H1 (cell line): Measurements from ENCODE around the gene TCERG1L. TPM values are rescaled to one million over a fixed set of nuclear protein-coding genes. Genes with fewer than 3 reads are reported as not detected.

Experiments used
- ASH2L ChIP-seq: fragments of 200-600, 300-600 bp; sonication (generic); IDR thresholded peaks from one replicate; pipeline ENCODE4 v1.7.1; 2017; ENCODE audit warnings: low read length
- BACH1 ChIP-seq: IDR thresholded peaks from 2 replicates; pipeline ENCODE4 v1.6.1; 2012; ENCODE audit warnings: low read length, improper control_type of control experiment
- BCL11A ChIP-seq, 2 experiments: IDR thresholded peaks; one replicate each; pipeline ENCODE4 v1.6.1; 2011; ENCODE audit warnings: low read depth in 2 of 2, low read length in 2 of 2, mild to moderate bottlenecking in 2 of 2
- BRCA1 ChIP-seq: IDR thresholded peaks from 2 replicates; pipeline ENCODE4 v1.6.1; 2012; ENCODE audit warnings: low read depth, low read length, improper control_type of control experiment
- CBX8 ChIP-seq: fragments of 300-800, 300-1000 bp; sonication (generic); IDR thresholded peaks from 2 replicates; pipeline ENCODE4 v1.7.1; 2016; ENCODE audit warnings: low read depth, low read length, borderline replicate concordance
- CEBPB ChIP-seq: IDR thresholded peaks from 2 replicates; pipeline ENCODE4 v1.6.1; 2012; ENCODE audit warnings: low read depth, low read length
- EZH2 ChIP-seq: fragments of 200-600 bp; sonication (generic); IDR thresholded peaks from 2 replicates; pipeline ENCODE4 v1.7.1; 2012; ENCODE audit warnings: low read depth, mild to moderate bottlenecking, moderate library complexity, low read length, inconsistent platforms; ENCODE audit not compliant: severe bottlenecking
- GTF2F1 ChIP-seq: IDR thresholded peaks from 2 replicates; pipeline ENCODE4 v1.6.1; 2012; ENCODE audit warnings: low read depth, low read length, improper control_type of control experiment, borderline replicate concordance
- JUN ChIP-seq: IDR thresholded peaks from 2 replicates; pipeline ENCODE4 v1.6.1; 2011; ENCODE audit warnings: low read depth, mild to moderate bottlenecking, improper control_type of control experiment, low read length
- KDM1A ChIP-seq: fragments of 200-600, 300-600 bp; sonication (generic); IDR thresholded peaks from 2 replicates; pipeline ENCODE4 v1.7.1; 2016; ENCODE audit warnings: mild to moderate bottlenecking, low read length, borderline replicate concordance
- NANOG ChIP-seq: IDR thresholded peaks from 2 replicates; pipeline ENCODE4 v1.6.1; 2011; ENCODE audit warnings: low read length, low read depth, mild to moderate bottlenecking, inconsistent platforms; ENCODE audit not compliant: insufficient read depth, poor library complexity, severe bottlenecking
- POLR2AphosphoS5 ChIP-seq: IDR thresholded peaks from 2 replicates; pipeline ENCODE4 v1.6.1; 2011; ENCODE audit warnings: low read depth, low read length
- POU5F1 ChIP-seq: IDR thresholded peaks from 2 replicates; pipeline ENCODE4 v1.6.1; 2011; ENCODE audit warnings: low read depth, mild to moderate bottlenecking, low read length, moderate library complexity
- SAP30 ChIP-seq: fragments of 300-600 bp; sonication (generic); IDR thresholded peaks from 2 replicates; pipeline ENCODE4 v1.7.1; 2012; ENCODE audit warnings: low read length, moderate library complexity, mild to moderate bottlenecking, inconsistent platforms; ENCODE audit not compliant: insufficient read depth, insufficient replicate concordance
- SIN3A ChIP-seq, 2 experiments: IDR thresholded peaks in 1 of 2; conservative IDR thresholded peaks in 1 of 2; 2 replicates each; pipeline ENCODE4 v1.6.1; 2011 to 2012; ENCODE audit warnings: low read length in 2 of 2, improper control_type of control experiment in 1 of 2, low read depth in 1 of 2, mild to moderate bottlenecking in 1 of 2
- SIRT6 ChIP-seq: IDR thresholded peaks from one replicate; pipeline ENCODE4 v1.7.1; 2012; ENCODE audit warnings: low read length, inconsistent platforms
- SUZ12 ChIP-seq: fragments of 200-600 bp; sonication (generic); IDR thresholded peaks from 2 replicates; pipeline ENCODE4 v1.6.1; 2012; ENCODE audit warnings: mild to moderate bottlenecking, inconsistent platforms, low read length, moderate library complexity, mixed read lengths
- TAF1 ChIP-seq: IDR thresholded peaks from 2 replicates; pipeline ENCODE4 v1.6.1; 2011; ENCODE audit warnings: mild to moderate bottlenecking, low read depth, low read length
- YY1 ChIP-seq: IDR thresholded peaks from 2 replicates; pipeline ENCODE4 v1.6.1; 2011; ENCODE audit warnings: low read depth, mild to moderate bottlenecking, low read length
- polyA plus RNA-seq, 7 experiments: library from polyadenylated mRNA; depleted of rRNA in 3 of 7; stranded (reverse) in 5 of 7; unstranded in 2 of 7; fragments of >200 nt in 5 of 7; fragments of 200-250 nt in 2 of 7; gene quantifications; 1 replicate in 5 of 7; 2 replicates in 1 of 7; 4 replicates in 1 of 7; pipeline versions ENCODE4 v1.2.1 to v1.2.3, GENCODE V29; 2011 to 2013; ENCODE audit warnings: missing spikeins in 2 of 7, mixed read lengths in 2 of 7
- total RNA-seq: library from RNA; stranded (reverse); fragmentation: NEBNext Ultra II Directional; extraction: Animal tissue kit (Norgen Biotek cat#: 25700); gene quantifications from 2 replicates; pipeline ENCODE4 v1.2.1, GENCODE V29; 2021
- TF ChIP-seq, protein P1 (sequence below): IDR thresholded peaks from 2 replicates; pipeline ENCODE4 v1.6.1; 2012; ENCODE audit warnings: inconsistent platforms
- TF ChIP-seq, protein P2 (sequence below), 3 experiments: IDR thresholded peaks; 1 replicate in 2 of 3; 2 replicates in 1 of 3; pipeline versions ENCODE4 v1.5.1 to v1.6.1; 2011; ENCODE audit warnings: low read length in 3 of 3, mild to moderate bottlenecking in 3 of 3, inconsistent platforms in 2 of 3, low read depth in 1 of 3, moderate library complexity in 1 of 3; ENCODE audit not compliant: insufficient read depth in 1 of 3; ENCODE audit errors: control extremely low read depth in 1 of 3

Gene TCERG1L
- total and polyA plus RNA-seq, 2 of the 8 experiments (the other 6 are each of a cell fraction or from before 2014, with no cell fraction given): 3.9 to 6.9 TPM

DNA sequence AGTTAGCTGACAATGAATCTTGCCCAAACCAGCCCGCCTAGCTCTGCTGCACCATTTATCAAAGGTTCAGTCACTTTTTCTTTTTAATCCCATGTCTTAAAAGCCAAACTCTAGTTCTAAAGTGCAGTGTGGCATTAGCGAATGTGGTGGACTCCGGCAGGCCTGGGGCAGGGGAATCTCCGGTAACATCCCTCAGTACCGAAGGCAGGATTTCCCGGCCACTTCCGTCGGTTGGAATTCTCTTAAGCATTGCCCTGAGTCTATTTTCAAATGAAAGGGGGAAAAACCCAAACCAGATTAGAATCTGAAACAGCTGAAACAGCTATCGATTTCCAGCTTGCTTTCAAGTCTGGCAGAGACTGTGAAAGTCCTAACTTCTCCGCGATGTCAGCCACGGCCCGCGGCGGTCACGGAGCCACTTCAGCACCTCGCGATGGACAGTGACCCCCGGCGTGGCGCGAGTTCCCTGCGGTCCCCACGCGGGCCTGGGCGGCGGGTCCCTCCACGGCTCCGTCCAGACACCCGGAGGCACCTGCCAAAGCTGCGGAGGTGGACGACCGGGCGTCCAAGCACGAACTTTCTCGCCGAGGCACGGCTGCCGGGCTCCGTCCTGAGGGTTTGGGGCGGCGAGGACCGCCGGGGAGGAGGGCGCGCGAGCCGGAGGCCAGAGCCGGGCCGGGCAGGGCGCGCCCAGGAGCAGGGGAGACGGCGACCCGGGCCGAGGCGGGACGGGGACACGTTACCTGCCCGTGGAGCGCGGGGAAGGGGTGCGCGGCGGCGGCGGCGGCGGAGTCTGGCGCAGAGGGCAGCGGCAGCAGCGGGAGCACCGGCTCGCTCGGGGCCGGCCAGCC is 745 bp downstream of the TCERG1L start (continued):
- TF ChIP-seq GTF2F1: no peak
- TF ChIP-seq CBX8: no peak
- TF ChIP-seq JUN: no peak
- TF ChIP-seq TAF1: no peak
- no peak for TF ChIP-seq BCL11A (IDR thresholded peaks at IDR 0.05; ENCODE audit: low read depth in 2 of 2, low read length in 2 of 2)
- TF ChIP-seq, protein P1, sequence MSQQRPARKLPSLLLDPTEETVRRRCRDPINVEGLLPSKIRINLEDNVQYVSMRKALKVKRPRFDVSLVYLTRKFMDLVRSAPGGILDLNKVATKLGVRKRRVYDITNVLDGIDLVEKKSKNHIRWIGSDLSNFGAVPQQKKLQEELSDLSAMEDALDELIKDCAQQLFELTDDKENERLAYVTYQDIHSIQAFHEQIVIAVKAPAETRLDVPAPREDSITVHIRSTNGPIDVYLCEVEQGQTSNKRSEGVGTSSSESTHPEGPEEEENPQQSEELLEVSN: no peak
- no peak for TF ChIP-seq NANOG
- TF ChIP-seq, protein P2, sequence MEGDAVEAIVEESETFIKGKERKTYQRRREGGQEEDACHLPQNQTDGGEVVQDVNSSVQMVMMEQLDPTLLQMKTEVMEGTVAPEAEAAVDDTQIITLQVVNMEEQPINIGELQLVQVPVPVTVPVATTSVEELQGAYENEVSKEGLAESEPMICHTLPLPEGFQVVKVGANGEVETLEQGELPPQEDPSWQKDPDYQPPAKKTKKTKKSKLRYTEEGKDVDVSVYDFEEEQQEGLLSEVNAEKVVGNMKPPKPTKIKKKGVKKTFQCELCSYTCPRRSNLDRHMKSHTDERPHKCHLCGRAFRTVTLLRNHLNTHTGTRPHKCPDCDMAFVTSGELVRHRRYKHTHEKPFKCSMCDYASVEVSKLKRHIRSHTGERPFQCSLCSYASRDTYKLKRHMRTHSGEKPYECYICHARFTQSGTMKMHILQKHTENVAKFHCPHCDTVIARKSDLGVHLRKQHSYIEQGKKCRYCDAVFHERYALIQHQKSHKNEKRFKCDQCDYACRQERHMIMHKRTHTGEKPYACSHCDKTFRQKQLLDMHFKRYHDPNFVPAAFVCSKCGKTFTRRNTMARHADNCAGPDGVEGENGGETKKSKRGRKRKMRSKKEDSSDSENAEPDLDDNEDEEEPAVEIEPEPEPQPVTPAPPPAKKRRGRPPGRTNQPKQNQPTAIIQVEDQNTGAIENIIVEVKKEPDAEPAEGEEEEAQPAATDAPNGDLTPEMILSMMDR (IDR thresholded peaks at IDR 0.05; ENCODE audit: control extremely low read depth in 1 of 3, insufficient read depth in 1 of 3, low read depth in 1 of 3, low read length in 3 of 3): no peak
- TF ChIP-seq SAP30: no peak
- no peak for TF ChIP-seq POLR2AphosphoS5
- TF ChIP-seq SUZ12: peak; percentile 60; the same call in 1 of the 2 replicates
- no peak for TF ChIP-seq YY1
- TF ChIP-seq ASH2L: no peak
- no peak for TF ChIP-seq BRCA1
- TF ChIP-seq BACH1: peak; percentile 54; the same call in 1 of the 2 replicates
- TF ChIP-seq EZH2: peak; percentile 55
- TF ChIP-seq KDM1A: no peak
- TF ChIP-seq POU5F1: no peak
- 0 out of 4 replicates have a peak, but pooled peaks of 1 of the 2 experiments have one; percentile 42 for TF ChIP-seq SIN3A (conservative IDR thresholded peaks at IDR 0.05 in 1 of 2, IDR thresholded peaks at IDR 0.05 in 1 of 2; ENCODE audit: low read depth in 1 of 2, low read length in 2 of 2)
- TF ChIP-seq SIRT6: no peak
- no peak for TF ChIP-seq CEBPB
